Ectodermal cell (in vitro differentiated cells): ENCODE results near the gene PMEL.

ENCODE experiments used
- H3K27ac ChIP-seq: 2 replicates; pipeline ENCODE4 v1.7.0; 2013; ENCODE audit warnings: mild to moderate bottlenecking, low read depth, low read length; ENCODE audit not compliant: insufficient read depth, poor library complexity, severe bottlenecking
- H3K27me3 ChIP-seq: 2 replicates; pipeline ENCODE4 v1.7.0; 2013; ENCODE audit warnings: mild to moderate bottlenecking, low read length; ENCODE audit not compliant: insufficient read depth, control insufficient read depth, poor library complexity, severe bottlenecking
- H3K36me3 ChIP-seq: one replicate; pipeline ENCODE4 v1.7.0; 2013; ENCODE audit warnings: low read length; ENCODE audit not compliant: control insufficient read depth, insufficient read depth
- H3K4me1 ChIP-seq: one replicate; pipeline ENCODE4 v1.7.0; 2013; ENCODE audit warnings: low read length; ENCODE audit not compliant: control insufficient read depth, insufficient read depth
- H3K4me3 ChIP-seq: 2 replicates; pipeline ENCODE4 v1.7.0; 2013; ENCODE audit warnings: low read depth, low read length, control low read depth; ENCODE audit not compliant: insufficient read depth
- H3K9me3 ChIP-seq: 2 replicates; pipeline ENCODE4 v1.7.0; 2013; ENCODE audit warnings: mild to moderate bottlenecking, low read length, moderate library complexity; ENCODE audit not compliant: control insufficient read depth
- WGBS, 2 experiments: methylation state at CpG; one replicate each; pipeline ENCODE4 v1.1.7; 2013; ENCODE audit warnings: missing lambda C conversion rate in 2 of 2; 5-methylcytosine and 5-hydroxymethylcytosine counted together

Gene PMEL

GRCh38 chr12:55932551-55932910, 33.3 kb downstream of the PMEL start:
- Histone ChIP-seq H3K27ac (no peak overlapping the region), H3K4me1 (peaks cover 9% of the 10 kb centered on the region)
- 43 to 44% methylated on average over 4 of the region's 4 CpGs for WGBS, 2 experiments

GRCh38 chr12:55931780-55932550, 33.9 kb downstream of the PMEL start:
- Histone ChIP-seq H3K9me3 (no peaks in the 10 kb centered on the region), H3K36me3 (no peaks in the 10 kb centered on the region), H3K4me1 (peaks cover 9% of the 10 kb centered on the region), H3K27me3 (peaks cover 40% of the 10 kb centered on the region), H3K27ac (no peak overlapping the region), H3K4me3 (peak overlapping the region; percentile 57)
- 1% methylated on average over 60 of the region's 60 CpGs for WGBS, 2 experiments

More at GRCh38 chr12:55932551-55932910, 33.3 kb downstream of the PMEL start:
- H3K9me3 ChIP-seq = no peaks in the 10 kb centered on the region
- H3K27me3 ChIP-seq = peaks cover 40% of the 10 kb centered on the region
- no peaks in the 10 kb centered on the region for H3K36me3 ChIP-seq
- peak overlapping the region; percentile 57 for H3K4me3 ChIP-seq

GRCh38 chr12:55931317-55931779, 34.5 kb downstream of the PMEL start:
- Histone ChIP-seq H3K4me3 (peak overlapping the region; percentile 57), H3K36me3 (no peaks in the 10 kb centered on the region), H3K27me3 (peaks cover 40% of the 10 kb centered on the region), H3K27ac (no peak overlapping the region), H3K4me1 (peaks cover 9% of the 10 kb centered on the region), H3K9me3 (no peaks in the 10 kb centered on the region)
- 30 to 33% methylated on average over 10 of the region's 10 CpGs for WGBS, 2 experiments

GRCh38 chr12:55930771-55931316, 35.0 kb downstream of the PMEL start, which contains the start of gene DGKA:
Gene DGKA, plus strand, starts transcription at chr12:55931162. Its CDS starts 5,342 bp downstream, at chr12:55936504.
- Histone ChIP-seq H3K27ac (no peak within 1 kb of the TSS), H3K27me3 (peaks cover 40% of the 10 kb centered on the region), H3K9me3 (no peaks in the 10 kb centered on the region), H3K36me3 (no peaks in the 10 kb centered on the region), H3K4me1 (peaks cover 12% of the 10 kb centered on the region), H3K4me3 (peak within 1 kb of the TSS; percentile 57)
- 42 to 58% methylated on average over 2 to 3 of the region's 3 CpGs for WGBS, 2 experiments

GRCh38 chr12:55929306-55929791, 36.5 kb downstream of the PMEL start:
- Histone ChIP-seq H3K9me3 (no peaks in the 10 kb centered on the region), H3K4me1 (peaks cover 17% of the 10 kb centered on the region), H3K27me3 (peaks cover 33% of the 10 kb centered on the region), H3K36me3 (no peaks in the 10 kb centered on the region), H3K4me3 (no peak overlapping the region), H3K27ac (no peak overlapping the region)
- 86 to 90% methylated on average over 5 to 7 of the region's 8 CpGs for WGBS, 2 experiments

- Histone ChIP-seq H3K36me3 (no peaks in the 10 kb centered on the region), H3K4me3 (peak within 1 kb of the TSS; percentile 100), H3K4me1 (peaks cover 17% of the 10 kb centered on the region), H3K27ac (peak within 1 kb of the TSS; percentile 82), H3K9me3 (no peaks in the 10 kb centered on the region), H3K27me3 (peaks cover 18% of the 10 kb centered on the region)
- WGBS, 2 experiments = 7 to 8% methylated on average over 49 of the region's 49 CpGs
Observed at GRCh38 chr12:55927588-55928502, 38.0 kb downstream of the PMEL start, which contains the start of gene PYM1. Gene PYM1, minus strand, starts transcription at chr12:55927894. Its CDS starts 133 bp downstream, at chr12:55927761.

GRCh38 chr12:55926738-55927587, 38.9 kb downstream of the PMEL start:
- 0 to 1% methylated on average over 42 of the region's 42 CpGs for WGBS, 2 experiments
- H3K4me3 ChIP-seq = peak overlapping the region; percentile 100

GRCh38 chr12:55925870-55926737, 39.7 kb downstream of the PMEL start:
- peaks cover 13% of the 10 kb centered on the region for H3K4me1 ChIP-seq
- peak overlapping the region; percentile 100 for H3K4me3 ChIP-seq
- no peak overlapping the region for H3K27ac ChIP-seq
- WGBS, 2 experiments = 21 to 22% methylated on average over 10 of the region's 10 CpGs
- H3K36me3 ChIP-seq = no peaks in the 10 kb centered on the region
- peaks cover under 1% of the 10 kb centered on the region for H3K27me3 ChIP-seq
- H3K9me3 ChIP-seq = no peaks in the 10 kb centered on the region

More at GRCh38 chr12:55926738-55927587, 38.9 kb downstream of the PMEL start:
- Histone ChIP-seq H3K27me3 (peaks cover 10% of the 10 kb centered on the region), H3K4me1 (peaks cover 17% of the 10 kb centered on the region), H3K9me3 (no peaks in the 10 kb centered on the region), H3K36me3 (no peaks in the 10 kb centered on the region), H3K27ac (peak overlapping the region; percentile 82)
